Measurements from ENCODE around the gene USP27X. TPM values are rescaled to one million over a fixed set of nuclear protein-coding genes. Genes with fewer than 3 reads are reported as not detected.
A peak's percentile ranks its signal among the peaks of the same experiment; 100 is the strongest.

USP27X gene
- total RNA-seq = 2.7 and 3.7 TPM in 2 replicates

DNA sequence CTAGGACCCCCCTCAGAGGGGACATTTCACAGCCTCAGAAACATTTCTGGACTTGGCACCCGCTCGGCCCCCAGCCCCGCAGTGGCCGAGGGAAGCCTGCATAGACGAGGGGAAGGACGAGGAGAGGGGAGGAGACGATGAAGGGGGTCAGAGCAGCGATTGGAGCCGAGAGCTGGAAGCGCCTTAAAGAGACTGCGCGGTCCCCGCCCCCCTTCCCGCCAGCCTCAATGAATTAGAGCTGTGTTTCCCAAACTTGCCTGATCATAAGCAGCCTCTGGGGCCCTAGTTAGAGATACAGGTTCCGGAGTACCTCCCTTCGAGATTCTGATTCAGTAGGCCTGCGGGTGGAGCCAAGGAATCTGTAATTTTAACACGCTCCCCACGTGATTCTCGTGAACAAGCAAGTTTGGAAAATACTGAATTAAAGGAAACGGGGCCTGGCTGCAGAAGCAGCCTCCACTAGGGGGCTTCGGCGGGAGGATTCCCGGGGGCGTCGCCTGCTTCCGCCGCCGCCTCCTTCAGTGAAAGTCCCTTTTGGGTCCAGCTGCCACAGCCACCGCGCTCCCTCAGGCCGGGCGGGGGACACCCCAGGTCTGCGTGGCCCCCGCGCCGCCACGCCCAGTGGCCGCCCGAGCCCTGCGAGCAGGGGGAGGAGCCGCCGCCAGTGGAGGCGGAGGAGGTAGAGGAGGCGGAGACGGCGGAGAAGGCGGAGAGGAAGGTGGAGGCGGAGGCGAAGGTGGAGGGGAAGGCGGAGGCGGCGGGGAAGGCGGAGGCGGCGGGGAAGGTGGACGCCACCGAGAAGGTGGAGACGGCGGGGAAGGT lies at the start of gene USP27X:
USP27X (plus strand) TSS at position 651 of the 822 bp plus-strand sequence. CDS start 824 bp downstream, outside the sequence.
- peak; percentile 74 for DNase-seq

DNA sequence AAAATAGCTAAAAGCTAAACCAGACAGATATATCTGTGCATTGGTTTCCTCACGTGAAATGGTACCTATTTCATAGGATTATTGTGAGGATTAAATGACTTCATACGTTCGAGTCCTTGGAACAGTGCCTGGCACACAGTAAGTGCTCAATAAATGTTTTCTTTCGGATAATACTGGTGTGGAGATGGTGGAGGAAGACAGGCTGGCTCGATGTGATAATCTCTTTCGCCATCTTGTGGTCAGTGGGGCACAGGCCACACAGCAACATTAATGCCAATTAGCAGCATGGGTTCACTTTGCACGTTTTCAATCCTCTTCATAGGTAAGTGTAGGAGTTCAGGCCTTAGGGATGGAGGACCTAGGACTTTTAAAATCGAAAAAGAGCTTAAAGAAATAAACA lies 40.9 kb upstream of the USP27X start:
- peak; percentile 54 for DNase-seq

DNA sequence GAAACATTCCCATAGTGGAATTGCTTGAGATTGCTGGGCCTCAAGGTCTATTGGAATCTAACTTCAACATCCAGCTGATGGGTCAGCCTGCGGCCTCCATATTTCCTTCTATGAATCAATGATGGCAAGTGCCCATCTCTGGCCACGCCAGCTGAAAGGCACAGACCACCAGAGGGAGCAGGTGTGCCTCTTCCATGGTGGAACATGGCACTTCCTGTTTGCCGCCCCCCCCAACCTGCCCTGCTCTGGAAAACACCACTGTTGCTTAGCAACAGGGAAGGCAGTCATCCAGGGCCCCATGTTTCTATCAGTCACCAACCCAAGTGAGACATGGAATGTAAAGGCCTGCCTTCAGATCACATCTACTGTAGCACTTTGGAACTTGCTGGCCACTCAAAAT lies 38.6 kb upstream of the USP27X start:
- peak; percentile 65 for DNase-seq

DNA sequence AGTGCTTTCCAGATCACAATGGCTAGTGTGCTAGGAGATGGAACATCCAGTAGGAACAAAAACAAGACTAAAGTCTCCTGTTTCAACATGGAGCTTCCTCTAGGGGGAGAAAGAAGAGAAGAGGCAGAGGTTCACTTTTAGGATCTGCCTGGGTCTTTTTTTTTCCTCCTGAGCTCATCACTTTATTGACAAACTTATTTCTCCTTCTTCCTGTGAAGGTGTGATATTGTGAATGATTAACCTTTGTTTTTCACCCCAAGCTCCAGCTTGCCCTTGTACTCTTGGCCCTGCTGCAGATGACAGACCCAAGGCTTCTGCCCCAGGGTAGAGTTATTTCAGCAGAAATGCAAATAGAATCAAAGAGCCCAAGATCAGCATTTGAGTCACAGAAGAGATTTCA lies 36.7 kb upstream of the USP27X start:
- DNase-seq = no peak

DNA sequence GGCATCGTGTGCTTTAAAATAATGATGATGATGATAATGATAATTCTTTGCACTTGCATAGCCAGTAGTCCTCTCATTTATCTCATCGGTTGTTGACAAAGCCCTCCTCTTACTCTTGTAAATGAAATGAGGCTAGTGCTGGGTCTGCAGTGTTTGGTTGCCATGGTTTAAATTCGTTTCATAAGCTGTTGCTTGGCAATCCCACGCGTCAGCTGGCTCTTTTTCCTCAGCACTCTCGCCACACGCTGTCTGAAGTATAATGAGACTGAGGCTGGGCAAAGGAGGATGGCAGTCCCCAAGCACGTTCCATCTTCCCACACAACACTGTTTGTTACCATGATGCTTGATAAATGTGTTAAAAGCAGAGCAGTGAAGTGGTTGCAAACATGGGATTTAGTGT lies 34.7 kb upstream of the USP27X start:
- DNase-seq = no peak

DNA sequence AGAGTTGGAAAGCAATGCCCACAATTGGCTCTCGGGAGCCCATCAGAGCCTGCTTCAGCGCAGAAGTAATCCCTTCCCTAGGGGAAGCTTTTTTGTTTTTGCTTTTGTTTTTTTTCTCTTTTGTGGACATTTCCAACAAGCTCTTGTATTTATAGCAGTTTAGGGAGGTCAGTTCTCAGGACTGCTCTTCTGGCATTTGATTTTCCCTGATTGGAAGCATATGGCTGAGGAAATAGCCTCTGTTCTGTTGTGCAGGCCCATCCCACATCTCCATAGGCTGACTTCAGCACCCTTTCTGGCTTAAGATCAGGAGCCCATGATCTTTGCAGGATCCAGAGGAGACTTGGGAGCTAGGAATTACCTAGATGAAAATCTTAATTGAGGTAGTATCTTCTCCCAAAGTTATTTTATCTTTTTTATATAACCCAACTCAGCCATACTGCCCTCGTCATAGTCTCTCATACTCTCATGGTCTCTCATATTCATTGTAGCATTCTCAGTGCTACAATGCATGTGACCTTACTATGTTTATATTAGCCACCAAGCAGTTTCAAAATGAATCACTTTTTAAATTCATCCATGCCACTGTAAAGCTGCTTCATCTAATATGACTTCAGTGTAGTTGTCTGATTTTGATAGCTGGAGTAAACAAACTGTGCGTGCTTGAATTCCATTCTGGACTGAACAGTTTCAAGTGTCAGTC lies 33.4 kb upstream of the USP27X start:
- DNase-seq = no peak

DNA sequence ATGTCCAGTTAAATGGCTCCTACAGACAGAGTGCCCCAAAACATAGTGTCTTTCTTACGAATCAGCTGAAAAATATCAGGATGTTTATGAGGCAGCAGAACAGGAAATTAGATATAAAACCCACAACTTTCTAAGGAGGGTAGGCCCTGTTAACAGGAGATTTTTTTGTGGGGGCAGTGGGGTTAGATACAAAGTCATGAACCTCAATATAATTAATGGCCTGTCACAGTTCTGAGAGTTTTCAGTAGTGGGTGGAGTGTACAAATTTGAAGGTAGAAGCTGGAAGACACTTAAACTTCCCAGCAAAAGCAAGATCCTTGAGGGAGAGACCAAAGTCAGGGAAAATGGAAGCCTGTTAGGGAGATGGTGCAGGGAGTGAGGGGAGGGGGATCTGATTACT lies 32.8 kb upstream of the USP27X start:
- no peak for DNase-seq

DNA sequence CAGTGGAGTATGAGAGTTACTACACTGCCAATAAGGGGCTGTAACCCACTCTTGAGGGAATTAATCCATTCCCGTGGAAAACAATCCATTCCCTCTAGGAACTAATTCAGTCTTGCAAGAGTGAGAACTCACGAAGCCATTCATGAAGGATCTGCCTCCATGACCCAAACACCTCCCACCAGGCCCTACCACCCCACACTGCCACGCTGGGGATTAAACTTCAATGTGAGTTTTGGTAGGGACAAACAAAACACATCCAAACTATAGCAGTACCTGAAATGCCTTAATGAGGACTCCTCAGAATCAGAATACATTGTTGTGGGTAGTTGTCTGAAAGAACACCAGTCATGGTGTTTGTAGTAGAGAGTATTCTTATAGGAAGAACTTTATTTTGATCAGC lies 31.0 kb upstream of the USP27X start:
- no peak for DNase-seq

DNA sequence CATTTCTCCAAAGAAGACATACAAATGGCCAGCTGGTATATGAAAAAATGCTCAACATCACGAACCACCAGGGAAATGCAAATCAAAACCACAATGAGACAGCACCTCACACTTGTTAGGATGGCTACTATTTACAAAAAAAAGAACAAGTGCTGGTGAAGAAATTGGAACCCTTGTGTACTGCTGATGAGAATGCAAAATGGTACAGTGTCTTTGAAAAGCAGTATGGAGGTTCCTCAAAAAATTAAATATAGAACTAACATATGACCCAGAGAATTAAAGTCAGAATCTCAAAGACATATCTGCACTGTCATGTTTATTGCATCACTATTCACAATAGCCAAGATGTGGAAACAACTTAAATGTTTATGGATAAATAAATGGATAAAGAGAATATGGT lies 29.3 kb upstream of the USP27X start:
- no peak for DNase-seq

DNA sequence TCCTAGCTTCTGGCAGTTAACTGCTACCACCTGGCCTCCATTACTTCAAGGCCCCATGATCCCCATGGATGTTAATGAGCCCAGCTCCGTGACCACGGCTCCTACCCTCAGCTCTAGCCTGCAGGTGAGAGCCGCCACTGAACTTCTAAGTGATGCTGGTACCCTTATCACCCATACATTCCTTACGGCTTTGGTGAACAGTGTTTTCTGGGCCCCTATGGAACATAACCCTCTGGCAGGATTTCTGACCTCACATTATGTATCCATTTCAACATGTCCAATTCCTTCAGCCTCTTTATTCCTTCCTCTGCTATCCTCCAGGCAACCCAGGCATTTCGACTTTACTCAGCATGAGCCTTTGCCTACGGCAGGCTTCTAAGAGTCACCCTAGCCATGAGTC lies 25.6 kb upstream of the USP27X start:
- DNase-seq = no peak

DNA sequence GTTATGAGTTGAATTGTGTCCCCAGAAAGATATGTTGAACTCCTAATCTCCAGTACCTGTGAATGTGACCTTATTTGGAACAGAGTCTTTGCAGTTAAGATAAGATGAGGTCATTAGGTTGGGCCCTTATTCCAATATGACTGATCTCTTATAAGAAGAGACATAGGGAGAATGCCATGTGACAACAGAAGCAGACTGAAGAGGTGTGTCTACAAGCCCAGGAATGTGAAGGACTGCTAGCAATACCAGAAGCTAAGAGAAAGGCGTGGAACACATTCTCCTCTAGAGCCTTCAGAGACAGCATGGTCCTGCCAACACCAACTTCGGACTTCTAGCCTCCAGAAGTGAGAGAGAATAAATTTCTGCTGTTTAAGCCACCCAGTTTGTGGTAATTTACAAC lies 22.5 kb upstream of the USP27X start:
- DNase-seq = no peak

DNA sequence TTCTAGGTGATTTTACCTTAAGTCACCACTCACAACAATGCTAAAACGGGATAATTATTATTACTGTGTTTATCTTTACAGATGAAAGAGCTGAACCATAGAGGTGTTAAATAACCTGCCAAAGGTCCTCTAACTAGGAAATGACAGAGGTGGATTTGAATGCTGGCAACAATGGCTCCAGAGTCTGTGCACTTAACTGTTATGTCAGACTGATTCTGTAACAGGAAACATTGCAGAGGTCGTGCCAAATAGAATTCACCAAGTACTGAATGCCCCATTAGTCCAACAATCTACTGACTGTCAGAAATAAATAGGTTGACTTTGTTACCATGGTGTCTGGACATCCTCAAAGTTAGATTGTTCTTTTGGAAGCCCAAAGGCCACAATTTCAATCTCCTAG lies 20.9 kb upstream of the USP27X start:
- peak; percentile 61 for DNase-seq

DNA sequence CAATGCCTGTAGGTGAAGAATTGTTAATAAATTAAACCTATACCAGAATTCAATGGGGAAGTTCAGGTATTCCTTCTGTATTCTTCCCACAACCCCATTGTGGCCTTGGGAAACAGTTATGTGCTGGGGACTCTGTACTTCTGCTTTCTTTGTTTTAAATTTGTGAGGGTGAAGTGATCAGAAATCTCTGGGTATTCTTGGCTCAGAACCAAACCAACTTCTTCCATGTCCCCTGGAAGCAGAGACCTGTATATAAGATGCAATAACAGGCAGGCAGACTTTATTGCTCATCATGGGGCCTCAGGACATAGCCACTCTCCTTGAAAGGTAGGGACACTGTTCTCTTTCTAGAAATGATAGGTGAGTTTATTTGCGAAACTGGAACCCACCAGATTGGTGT lies 19.8 kb upstream of the USP27X start:
- DNase-seq = no peak

DNA sequence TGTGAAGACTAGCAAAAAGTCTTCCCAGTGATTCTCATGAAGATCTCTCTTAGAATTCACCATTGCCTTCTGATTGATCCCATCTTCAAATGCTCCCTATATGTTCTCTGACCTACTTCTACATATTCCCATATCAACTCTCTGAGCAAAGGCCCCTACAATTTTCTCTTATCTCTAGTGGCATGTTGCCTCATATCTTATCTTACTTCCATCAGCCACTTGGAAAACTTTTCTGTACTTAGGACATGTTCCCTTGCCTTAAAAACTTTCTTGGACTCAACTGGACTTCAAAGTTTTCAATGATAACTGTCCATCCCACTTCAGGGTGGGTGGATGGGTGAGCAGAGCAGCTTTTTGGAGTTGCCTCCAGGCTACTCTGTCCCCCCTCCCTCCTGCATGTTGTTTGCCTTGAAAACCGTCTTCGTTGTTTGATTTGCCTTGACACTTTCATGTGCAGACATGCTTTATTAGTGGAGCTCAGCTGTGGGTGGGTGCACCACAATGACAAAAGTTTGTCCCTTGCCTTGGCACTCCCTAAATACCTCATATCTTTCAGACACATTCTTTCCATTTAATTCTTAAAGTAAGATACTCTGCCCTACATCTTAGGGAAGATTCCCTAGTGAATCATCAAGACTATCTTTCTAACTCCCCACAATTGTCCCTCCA lies 18.3 kb upstream of the USP27X start:
- DNase-seq = no peak

DNA sequence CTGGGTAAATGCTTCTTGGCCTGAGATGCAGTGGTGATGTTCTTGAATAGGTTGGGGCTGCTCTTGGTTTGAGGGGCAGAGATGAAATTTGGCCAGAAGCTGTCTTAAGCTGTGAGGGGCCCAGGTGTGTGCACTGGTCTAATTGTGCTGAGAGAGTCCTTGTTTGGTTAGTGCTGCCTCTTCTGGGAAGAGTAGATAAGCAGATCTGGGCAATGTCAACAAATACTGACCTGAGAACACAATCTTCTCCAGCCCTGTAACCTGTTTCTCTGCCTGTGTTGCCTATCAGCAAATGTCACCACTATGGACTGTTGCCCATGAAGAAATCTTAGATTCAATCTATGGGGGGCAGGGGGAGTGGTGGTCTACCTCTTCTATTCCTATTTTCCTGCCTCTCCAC lies 17.2 kb upstream of the USP27X start:
- DNase-seq = no peak

DNA sequence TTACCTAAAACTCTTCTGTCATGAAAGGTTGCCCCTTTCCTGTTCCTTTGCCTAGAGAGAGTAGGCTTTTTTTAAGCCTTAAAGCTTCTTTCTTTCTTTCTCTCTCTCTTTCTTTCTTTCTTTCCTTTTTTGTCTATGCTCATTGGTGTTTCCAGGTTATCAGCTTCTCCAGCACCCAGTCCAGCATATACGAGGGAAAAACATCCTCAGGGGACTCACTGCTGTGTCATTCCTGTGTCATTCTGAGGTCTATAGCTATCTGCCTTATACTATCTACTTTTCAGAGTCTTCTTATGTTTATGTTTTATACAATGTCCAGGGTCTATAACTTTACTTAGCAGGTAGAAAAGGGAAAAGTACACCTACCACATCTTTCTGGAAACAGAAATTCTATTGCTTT lies 10.5 kb upstream of the USP27X start:
- DNase-seq = no peak

DNA sequence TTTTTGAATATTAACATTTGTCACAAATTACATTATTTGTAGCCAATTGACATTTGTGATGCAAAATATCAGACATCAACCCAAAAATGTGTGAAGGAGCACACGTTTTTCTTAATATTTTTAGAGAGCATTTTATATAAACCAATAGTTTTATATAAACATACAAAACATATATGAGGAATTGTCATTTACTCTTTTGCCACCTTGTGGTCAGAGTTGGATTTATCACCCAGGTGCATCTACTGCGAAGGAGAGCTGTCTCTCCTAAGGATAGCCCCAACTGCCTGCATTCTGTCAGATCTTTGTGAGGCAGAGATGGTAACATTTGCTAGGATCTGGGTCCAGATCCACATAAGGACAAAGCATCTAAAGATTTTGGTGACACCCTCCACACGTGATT lies 2.5 kb upstream of the USP27X start:
- DNase-seq = peak; percentile 58

DNA sequence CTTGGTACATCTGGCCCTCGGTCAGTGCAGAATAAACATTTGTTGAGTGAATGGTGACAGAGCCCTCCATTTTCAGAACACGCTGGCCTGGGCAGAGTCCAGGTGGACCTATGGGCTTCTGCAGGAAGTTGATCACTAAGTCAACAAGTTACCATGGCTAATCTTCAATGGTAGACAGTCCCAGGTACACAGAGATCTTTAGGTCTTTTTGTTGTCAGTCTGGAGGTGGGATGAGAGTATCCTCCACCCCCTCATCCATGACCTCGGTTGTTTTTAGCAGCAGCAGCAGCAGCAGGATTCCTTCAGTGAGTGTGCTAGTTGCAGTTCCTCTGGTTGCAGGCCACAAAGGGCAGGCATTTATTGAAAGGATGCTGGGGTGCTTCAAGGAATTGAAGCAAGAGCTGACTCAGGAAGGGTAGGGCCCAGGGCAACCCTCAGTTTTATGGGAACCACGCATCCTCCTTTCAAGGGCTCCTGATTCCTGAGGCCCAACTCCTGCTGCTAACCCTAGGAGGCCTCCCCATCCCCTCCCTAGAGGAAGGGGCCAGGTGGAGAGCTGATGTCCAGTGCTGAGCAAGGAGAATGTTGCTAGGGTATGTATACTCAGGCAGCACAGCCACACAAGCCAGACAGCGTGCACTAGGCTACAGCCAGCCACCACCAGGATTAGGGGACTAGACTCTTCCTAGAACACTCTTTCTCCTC lies 1.7 kb upstream of the USP27X start:
- DNase-seq = no peak

DNA sequence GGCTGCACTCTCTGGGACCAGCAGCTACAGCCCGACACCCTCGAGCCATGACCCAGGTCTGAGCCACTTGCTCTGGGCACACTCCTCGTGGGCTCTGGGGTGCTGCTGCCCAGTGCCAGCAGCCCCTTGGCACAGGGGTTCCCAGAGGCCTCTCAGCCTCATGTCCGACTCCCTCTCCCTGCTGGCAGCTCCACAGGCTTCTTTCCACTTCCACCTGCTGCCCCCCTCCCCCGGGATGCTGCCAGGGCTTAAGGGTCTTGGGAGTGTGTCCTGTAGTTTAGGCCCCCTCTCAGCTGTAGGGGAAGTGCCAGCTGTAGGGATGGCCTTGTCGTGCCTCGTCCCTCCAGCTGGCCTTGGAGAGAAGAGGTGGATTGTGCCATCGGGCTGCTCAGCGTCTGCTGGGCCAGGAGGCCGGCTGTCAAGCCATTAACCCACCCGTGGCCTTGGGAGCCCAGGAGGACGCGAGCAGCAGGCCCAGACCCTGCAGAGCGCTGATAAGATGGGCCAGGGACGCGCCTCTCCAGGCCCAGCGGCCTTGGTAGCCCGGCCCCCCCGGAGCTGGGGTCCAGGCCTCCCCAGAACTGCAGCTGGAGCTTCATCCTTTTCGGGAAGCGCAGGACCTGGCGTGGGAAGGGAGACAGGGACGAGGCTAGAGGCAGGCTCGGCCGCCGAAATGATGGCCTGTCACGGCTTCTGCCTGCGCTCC lies 1.0 kb upstream of the USP27X start:
- no peak for DNase-seq

DNA sequence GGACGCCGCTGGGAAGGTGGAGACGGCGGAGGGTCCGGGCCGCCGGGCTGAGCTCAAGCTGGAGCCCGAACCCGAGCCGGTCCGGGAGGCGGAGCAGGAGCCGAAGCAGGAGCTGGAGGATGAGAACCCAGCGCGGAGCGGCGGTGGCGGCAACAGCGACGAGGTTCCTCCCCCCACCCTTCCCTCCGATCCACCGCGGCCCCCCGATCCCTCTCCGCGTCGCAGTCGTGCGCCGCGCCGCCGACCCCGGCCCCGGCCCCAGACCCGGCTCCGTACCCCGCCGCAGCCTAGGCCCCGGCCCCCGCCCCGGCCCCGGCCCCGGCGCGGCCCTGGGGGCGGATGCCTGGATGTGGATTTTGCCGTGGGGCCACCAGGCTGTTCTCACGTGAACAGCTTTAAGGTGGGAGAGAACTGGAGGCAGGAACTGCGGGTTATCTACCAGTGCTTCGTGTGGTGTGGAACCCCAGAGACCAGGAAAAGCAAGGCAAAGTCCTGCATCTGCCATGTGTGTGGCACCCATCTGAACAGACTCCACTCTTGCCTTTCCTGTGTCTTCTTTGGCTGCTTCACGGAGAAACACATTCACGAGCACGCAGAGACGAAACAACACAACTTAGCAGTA lies 483 bp downstream of the USP27X start:
- DNase-seq = peak; percentile 5

DNA sequence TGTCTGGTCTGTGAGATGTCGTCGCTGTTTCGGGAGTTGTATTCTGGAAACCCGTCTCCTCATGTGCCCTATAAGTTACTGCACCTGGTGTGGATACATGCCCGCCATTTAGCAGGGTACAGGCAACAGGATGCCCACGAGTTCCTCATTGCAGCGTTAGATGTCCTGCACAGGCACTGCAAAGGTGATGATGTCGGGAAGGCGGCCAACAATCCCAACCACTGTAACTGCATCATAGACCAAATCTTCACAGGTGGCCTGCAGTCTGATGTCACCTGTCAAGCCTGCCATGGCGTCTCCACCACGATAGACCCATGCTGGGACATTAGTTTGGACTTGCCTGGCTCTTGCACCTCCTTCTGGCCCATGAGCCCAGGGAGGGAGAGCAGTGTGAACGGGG lies 1.4 kb downstream of the USP27X start:
- no peak for DNase-seq

DNA sequence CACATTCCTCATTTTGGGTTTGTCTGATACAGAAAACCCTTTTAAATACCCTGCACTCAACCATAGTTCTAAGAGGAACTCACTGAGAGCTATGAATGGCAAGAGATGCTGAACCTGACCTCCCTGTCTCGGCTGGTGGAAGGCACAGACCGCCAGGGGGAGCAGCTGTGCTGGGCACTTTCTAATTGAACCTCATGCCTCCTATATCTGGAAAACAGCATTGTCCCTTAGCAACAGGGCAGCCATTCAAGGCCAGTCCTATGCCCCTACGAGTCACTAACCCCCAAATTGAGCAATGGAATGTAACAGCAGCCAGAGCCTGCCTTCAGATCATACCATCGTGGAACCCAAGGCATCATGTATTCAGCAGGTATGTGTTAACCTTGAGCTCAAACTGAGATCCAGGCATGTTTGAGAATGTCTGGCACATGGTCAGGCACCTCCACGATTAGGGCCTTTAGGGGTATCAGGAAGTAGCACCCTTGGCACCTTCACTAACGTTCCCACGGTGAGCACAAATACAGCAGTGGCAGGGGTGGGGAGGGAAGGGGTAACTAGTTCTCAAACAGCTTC lies 5.1 kb downstream of the USP27X start:
- DNase-seq = peak; percentile 68
